Mesodermal cell (in vitro differentiated cells): ENCODE measurements around the gene EPHA6.
"Not testable (repeated sequence)": the region's sequence is repeated elsewhere in the genome, so short reads cannot be mapped to it uniquely, and the experiment has no call there.

Experiments used
- H3K27ac ChIP-seq: 2 replicates; pipeline ENCODE4 v1.7.0; 2013; ENCODE audit warnings: mild to moderate bottlenecking, low read depth, low read length, moderate library complexity; ENCODE audit not compliant: severe bottlenecking
- H3K36me3 ChIP-seq: 2 replicates; pipeline ENCODE4 v1.7.1; 2013; ENCODE audit warnings: mild to moderate bottlenecking, low read length, moderate library complexity; ENCODE audit not compliant: control insufficient read depth, insufficient read depth
- H3K4me1 ChIP-seq: one replicate; pipeline ENCODE4 v1.7.1; 2013; ENCODE audit warnings: mild to moderate bottlenecking, low read length; ENCODE audit not compliant: insufficient read depth, control insufficient read depth, poor library complexity, severe bottlenecking
- H3K4me3 ChIP-seq: 2 replicates; pipeline ENCODE4 v1.7.0; 2013; ENCODE audit warnings: low read length, control low read depth, mild to moderate bottlenecking; ENCODE audit not compliant: insufficient read depth, poor library complexity, severe bottlenecking; ENCODE audit errors: extremely low read depth
- H3K9me3 ChIP-seq: 2 replicates; pipeline ENCODE4 v1.7.1; 2013; ENCODE audit warnings: mild to moderate bottlenecking, low read length, moderate library complexity; ENCODE audit not compliant: control insufficient read depth
- WGBS, 2 experiments: methylation state at CpG; one replicate each; pipeline ENCODE4 v1.1.5; 2013; ENCODE audit warnings: missing lambda C conversion rate in 2 of 2; ENCODE audit not compliant: insufficient coverage in 2 of 2; 5-methylcytosine and 5-hydroxymethylcytosine counted together

EPHA6 gene

DNA sequence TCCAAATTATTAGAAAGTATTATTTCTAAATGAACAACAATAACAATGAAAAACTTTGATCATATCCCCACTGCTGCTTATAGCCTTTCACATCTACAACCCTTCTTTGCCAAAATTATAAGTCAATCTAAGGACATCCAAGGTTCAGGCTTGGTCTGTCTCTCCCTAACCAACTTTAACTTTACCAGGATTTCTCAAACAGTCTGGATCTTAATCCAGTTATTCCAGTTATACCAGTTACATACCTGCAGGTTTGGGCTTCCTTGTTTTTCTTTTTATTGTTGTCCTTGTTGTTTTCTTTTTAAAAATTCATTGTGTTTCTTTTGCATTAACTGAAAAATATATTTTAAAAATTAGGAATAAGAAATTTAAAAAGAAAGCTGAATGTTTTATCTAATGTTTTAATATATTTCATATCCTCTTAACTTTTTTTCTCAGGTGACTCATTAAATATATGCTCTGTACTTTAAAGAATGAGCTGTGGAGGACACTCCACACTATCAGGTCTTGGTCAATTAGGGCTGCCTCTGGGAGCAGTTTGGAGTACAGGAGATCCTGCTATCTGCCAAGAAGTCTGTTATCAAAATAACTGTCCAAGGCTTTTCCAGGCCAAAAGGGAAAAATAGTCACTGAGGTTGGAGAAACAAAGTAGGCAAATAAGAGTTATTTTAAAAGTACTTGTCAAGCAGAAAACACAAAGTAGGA lies 421.4 kb downstream of the EPHA6 start:
- Histone ChIP-seq H3K4me1 (no peaks in the 10 kb centered on the region), H3K4me3 (no peak overlapping the region), H3K36me3 (no peaks in the 10 kb centered on the region), H3K9me3 (no peaks in the 10 kb centered on the region), H3K27ac (no peak overlapping the region)

DNA sequence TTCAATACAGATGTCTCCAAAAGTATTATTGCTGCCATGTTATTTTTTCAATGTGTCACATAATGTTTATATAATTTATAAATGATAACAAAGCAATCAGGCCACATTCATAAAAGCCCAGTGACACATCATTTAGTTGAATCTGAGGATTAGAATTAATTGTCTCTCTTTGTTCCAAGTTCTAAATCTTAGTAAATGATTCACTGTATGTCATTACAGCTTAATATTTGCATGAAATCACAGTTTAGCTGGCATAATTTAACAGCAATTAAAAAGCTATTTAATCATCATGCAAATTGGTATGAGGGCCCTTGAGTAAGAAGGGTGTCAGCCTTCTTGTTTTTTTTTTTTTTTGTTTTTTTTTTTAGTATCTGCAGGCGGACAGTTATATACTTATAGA lies 427.0 kb downstream of the EPHA6 start:
- WGBS, 2 experiments: no CpG with 5 or more reads among the region's 1 CpG
- Histone ChIP-seq H3K9me3 (no peaks in the 10 kb centered on the region), H3K36me3 (no peaks in the 10 kb centered on the region)

DNA sequence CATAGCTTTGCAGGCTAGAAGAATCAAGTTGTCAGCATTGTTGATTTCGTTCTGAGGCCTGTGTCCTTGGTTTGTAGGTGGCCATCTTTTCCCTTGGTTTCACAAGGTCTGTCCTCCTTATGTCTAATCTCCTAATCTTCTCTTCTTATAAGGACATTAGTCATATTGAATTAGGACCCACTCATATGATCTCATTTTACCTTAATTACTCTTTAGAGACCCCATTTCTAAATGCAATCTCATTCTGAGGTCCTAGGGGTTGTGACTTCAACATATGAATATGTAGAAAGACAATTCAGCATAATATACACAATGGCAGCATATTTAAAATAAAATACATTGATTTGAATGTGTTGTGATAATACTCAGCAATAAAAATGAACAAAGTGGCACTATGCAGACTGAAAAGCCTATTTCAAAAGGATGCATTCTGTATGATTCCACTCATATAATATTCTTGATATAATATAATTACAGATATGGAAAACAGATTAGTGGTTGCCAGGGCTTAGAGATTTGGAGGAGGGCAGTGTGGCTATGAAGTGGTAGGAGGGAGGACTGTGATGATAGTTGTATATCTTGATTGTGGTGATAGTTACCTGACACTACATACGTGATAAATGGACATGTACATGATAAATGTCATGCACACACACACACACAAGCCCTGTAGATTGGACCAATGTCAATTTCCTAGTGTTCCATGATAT lies 431.0 kb downstream of the EPHA6 start:
- H3K36me3 ChIP-seq: no peaks in the 10 kb centered on the region
- 86% methylated on average over 1 of the region's 2 CpGs; no CpG with 5 or more reads in 1 of the 2 experiments for WGBS, 2 experiments
- no peaks in the 10 kb centered on the region for H3K4me1 ChIP-seq

More for the DNA sequence above, 427.0 kb downstream of the EPHA6 start:
- Histone ChIP-seq H3K4me3 (no peak overlapping the region), H3K27ac (no peak overlapping the region), H3K4me1 (no peaks in the 10 kb centered on the region)

DNA sequence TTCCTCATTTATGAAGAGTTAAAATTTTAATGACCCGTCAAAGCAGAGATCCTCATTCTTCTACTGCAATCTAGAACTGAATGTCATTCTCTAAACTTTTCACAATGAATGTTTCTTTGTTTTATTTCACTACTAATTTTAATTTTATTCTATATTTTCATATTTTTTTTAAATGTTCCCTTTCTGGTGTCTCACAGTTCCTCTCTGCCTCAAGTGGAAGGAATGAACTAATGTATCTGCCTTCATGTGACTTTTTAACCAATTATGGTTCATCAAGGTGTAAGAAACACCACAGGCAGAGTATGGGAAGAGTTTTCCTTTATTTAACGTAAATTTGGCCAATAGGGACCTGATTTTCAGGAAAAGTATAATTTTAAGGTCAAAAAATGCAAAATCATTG lies 441.7 kb downstream of the EPHA6 start:
- H3K36me3 ChIP-seq: no peaks in the 10 kb centered on the region
- H3K4me1 ChIP-seq: no peaks in the 10 kb centered on the region
- H3K4me3 ChIP-seq: no peak overlapping the region
- no peaks in the 10 kb centered on the region for H3K9me3 ChIP-seq
- WGBS, 2 experiments: 67% methylated on average over 1 of the region's 2 CpGs; no CpG with 5 or more reads in 1 of the 2 experiments
- H3K27ac ChIP-seq: no peak overlapping the region

More for the DNA sequence above, 431.0 kb downstream of the EPHA6 start:
- Histone ChIP-seq H3K27ac (no peak overlapping the region), H3K4me3 (no peak overlapping the region), H3K9me3 (no peaks in the 10 kb centered on the region)

DNA sequence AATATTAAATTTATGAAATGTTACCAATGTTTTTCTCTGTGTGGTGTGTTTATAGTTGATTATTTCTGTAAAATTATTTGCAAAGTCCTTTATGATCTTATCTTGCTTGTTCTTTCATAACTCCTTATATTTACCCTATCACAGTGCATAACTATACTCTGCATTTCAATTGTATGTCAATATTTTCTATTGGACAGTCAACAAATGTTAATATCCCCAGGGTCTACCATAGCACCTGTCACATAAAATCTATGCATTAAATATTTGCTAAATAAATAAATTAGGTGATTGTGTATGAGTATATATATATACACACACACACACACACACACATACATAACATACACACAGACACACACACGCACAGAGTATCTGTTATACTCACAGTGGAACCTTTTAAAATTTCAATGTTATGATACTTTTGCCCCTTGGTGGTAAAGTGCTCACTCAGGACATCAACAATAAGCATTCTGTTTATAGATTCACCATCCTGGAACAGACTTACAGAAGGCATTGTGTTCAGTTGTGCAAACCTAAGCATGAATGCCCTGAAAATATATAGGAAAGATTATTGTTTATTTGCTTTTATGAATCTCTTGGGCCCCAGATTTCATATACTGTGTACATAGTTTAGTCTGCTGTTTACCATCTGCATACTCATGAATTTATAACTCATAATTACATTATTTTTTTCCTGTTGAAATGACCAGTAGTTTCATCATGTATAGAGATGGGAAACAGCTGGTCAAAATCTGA lies 443.7 kb downstream of the EPHA6 start:
- H3K27ac ChIP-seq: no peak overlapping the region
- no peaks in the 10 kb centered on the region for H3K36me3 ChIP-seq
- WGBS, 2 experiments: no CpG with 5 or more reads among the region's 1 CpG
- no peaks in the 10 kb centered on the region for H3K4me1 ChIP-seq
- no peaks in the 10 kb centered on the region for H3K9me3 ChIP-seq
- no peak overlapping the region for H3K4me3 ChIP-seq

DNA sequence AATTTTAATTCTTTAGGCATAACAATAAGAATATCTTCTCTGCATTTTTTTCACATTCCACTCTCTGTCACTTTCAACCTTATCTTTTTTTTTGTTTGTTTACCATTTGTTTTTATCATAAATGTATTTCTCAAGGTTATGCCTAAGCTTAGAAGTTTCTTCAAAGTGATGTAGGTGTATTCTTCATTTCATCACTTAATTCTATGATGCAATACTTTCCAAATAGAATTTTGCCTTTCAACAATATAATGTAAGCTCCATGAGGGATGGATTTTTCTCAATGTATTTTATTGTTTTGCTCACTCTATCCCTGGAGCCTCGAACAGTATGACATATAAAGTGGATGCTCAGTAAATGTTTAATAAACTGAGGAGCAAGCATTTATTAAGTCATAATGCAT lies 444.9 kb downstream of the EPHA6 start:
- WGBS, 2 experiments: 60% methylated on average over 1 of the region's 1 CpG; no CpG with 5 or more reads in 1 of the 2 experiments
- Histone ChIP-seq H3K9me3 (no peaks in the 10 kb centered on the region), H3K4me3 (no peak overlapping the region), H3K36me3 (no peaks in the 10 kb centered on the region), H3K27ac (no peak overlapping the region), H3K4me1 (no peaks in the 10 kb centered on the region)

DNA sequence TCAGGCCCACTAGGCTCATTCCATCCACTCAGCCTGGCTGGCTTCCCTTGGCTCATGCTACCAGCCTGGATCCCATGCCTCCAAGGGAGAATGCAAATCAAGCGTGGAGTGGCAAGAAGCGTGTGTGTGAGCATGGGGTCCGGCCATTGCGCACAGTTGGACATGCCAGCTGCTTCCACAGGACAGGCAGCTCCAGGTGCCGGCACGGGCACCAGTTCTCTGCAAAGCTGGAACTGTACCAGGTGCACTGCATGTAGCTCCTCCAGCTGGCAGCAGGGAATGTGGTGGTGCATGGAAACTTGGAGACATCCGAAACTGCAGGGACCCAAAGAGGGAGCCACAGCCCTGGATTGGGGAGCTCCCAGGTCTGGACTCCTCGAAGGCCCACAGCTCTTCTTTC lies 449.8 kb downstream of the EPHA6 start:
- no peaks in the 10 kb centered on the region for H3K4me1 ChIP-seq
- WGBS, 2 experiments: 92 to 98% methylated on average over 7 to 8 of the region's 8 CpGs
- no peaks in the 10 kb centered on the region for H3K9me3 ChIP-seq
- H3K36me3 ChIP-seq: no peaks in the 10 kb centered on the region
- no peak overlapping the region for H3K27ac ChIP-seq
- H3K4me3 ChIP-seq: no peak overlapping the region

DNA sequence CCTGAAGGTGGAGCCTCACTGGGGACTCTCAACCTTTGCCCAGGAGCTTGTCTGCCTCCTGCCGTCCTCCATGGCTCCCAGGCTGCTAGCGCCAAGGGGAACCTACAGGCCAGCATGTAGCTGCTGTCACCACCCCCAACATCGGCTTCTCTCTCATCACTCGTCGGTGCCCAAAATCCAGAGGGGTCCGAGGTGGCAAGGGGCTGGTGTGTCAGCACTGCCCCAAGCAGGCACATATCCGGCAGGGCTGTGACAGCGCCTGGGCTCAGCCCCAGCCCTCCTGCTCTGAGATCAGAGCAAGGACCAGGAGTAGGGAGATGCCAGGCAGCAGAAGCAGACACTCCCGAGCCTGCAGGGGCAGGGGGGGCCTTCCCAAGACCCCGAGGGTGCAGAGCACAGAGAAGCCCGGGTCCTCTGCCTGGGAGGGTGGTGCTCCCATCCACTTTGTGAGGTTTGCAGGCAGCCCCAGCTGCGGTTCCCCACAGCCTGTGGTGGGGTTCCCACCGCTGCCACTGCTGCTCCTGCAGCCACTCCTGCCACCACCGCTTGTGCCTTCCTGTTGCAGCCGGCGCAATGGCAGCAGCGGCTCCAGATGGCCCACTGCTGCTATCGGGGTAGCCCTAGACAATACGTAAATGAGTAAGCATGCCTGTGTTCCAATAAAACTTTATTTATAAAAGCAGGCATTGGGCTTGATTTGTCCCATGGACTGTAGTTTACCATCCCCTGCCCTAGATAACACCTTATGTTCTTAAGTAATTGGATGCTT lies 451.0 kb downstream of the EPHA6 start:
- H3K27ac ChIP-seq: no peak overlapping the region
- no peaks in the 10 kb centered on the region for H3K4me1 ChIP-seq
- H3K36me3 ChIP-seq: no peaks in the 10 kb centered on the region
- no peaks in the 10 kb centered on the region for H3K9me3 ChIP-seq
- H3K4me3 ChIP-seq: no peak overlapping the region
- 92 to 97% methylated on average over 11 to 14 of the region's 19 CpGs for WGBS, 2 experiments

DNA sequence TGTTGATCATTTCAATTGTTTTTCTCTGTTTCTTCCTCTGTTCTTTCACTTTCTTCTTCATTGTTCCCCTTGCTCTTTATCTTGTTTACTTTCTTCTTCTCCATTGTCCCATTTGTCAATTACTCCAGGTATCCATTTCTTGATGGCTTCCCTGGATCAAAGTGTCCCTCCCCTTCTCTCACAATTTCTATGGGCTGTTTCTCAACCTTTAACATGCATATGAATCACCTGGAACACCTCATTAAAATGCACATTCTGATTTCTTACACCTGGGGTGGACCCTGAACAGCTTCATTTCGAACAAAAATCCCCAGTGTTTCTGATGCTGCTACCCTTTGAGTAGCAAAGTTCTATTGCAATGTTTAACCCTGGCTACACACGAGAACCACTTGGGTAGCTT lies 454.8 kb downstream of the EPHA6 start:
- Histone ChIP-seq H3K9me3 (no peaks in the 10 kb centered on the region), H3K36me3 (no peaks in the 10 kb centered on the region), H3K4me1 (no peaks in the 10 kb centered on the region), H3K27ac (no peak overlapping the region), H3K4me3 (no peak overlapping the region)
- 40 to 51% methylated on average over 2 of the region's 2 CpGs for WGBS, 2 experiments

DNA sequence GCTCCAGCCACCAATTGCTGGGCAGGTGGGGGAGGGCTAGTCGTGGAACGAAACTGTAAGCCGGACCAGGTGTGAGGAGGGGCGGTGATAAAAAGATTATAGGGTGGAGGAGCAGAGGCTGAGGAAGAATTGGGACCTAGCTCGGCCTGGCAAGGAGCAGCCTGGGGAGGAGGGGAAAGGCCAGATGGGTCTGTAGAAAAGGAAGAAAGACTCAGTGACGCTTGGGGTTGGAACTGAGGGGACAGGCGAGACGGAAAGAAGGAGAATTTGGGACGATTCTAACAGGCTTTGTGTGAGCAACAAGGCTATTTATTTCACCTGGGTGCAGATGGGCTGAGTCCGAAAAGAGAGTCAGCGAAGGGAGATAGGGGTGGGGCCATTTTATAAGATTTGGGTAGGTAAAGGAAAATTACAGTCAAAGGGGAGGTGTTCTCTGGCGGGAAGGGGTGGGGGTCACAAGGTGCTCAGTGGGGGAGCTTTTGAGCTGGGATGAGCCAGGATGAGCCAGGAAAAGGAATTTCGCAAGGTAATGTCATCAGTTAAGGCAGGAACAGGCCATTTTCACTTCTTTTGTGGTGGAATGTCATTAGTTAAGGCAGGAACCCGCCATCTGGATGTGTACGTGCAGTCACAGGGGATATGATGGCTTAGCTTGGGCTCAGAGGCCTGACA lies 462.6 kb downstream of the EPHA6 start:
- not testable (repeated sequence) for H3K36me3 ChIP-seq, H3K4me3 ChIP-seq, H3K9me3 ChIP-seq, H3K4me1 ChIP-seq, H3K27ac ChIP-seq
- WGBS, 2 experiments: 67 to 74% methylated on average over 12 to 13 of the region's 15 CpGs
